GM21825 (cell line): ENCODE results near the gene OSBPL3.

Source experiments
- ATAC-seq: cut with Tn5 transposase; IDR thresholded peaks from one replicate; pipeline ENCODE4 v1.9.1; 2021; ENCODE audit warnings: mild to moderate bottlenecking, moderate library complexity; ENCODE audit not compliant: unreplicated experiment

The OSBPL3 gene

DNA sequence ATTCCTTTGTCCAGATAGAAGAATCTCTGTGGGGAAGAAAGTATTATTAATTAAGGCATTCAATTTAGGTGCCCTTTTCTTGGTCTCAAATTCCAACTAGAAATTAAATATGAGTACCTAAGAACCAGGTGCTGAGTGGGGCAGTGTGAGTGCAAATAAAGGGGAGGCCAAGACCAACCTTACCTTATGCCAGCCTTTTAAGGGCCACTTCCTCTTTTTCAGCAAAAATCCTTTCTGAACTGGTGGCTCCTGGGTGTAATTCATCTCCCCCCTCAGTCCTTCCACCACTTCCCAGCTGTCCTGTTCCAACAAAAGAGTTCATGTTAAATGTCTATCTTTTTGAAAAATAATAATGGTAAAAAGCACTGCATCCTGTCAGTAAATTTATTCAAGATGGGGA, 108.2 kb downstream of the OSBPL3 start:
- ATAC-seq, result peak; percentile 48

DNA sequence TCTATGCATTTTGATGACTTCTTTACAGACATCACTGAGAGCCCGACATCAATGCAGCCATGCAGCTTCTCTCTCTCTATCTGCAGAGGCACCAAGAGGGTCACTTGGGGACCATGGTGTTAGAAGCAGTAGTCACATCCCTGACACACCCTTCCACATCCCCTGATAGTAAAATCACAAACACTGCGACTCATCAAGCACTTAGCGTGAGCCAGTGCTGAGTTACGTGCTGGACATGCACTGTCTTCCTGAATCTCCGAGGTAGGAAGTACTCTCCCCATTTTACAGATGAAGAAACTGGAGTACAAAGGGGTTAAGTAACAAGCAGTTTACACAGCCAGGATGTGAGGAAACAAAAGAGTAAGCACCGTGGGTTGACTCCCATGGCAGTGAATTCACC, 109.2 kb downstream of the OSBPL3 start:
- no peak for ATAC-seq

DNA sequence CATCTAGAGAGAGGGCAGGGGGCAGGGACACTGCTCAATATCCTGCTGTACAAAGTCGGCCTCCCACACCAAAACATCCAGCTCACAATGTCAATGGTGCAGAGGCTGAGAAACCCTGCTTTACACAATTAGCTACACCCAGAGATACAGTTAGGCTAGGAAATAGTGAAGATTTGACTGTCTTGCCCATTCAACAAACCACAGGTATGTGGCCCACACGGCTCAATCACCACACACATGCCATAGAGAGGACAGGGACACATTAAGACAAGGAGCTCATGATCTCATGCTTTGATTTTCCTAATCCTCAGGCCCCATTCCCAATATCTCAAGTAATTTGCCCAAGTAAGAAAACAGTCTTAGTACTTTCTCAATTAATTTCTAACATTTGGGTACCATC, 110.4 kb downstream of the OSBPL3 start:
- no peak for ATAC-seq

DNA sequence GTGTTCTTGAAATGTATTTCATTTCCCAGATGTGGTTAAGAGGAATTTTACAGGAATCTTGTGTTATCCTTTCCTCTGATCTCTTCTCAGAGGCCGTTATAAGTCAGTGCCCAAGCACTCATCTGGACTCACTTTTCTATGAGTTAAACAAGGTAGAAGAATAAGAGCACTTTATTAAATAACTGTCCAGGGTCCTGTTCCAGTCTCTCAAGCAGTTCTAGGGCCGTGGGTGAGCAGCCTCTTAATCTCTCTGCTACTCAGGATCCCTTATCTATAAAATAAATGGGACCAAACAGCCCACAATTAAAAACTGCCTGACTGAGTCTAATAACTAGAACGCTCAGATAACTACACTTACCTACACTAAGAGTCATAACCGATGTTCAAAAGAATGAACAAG, 111.2 kb downstream of the OSBPL3 start:
- ATAC-seq, result no peak

DNA sequence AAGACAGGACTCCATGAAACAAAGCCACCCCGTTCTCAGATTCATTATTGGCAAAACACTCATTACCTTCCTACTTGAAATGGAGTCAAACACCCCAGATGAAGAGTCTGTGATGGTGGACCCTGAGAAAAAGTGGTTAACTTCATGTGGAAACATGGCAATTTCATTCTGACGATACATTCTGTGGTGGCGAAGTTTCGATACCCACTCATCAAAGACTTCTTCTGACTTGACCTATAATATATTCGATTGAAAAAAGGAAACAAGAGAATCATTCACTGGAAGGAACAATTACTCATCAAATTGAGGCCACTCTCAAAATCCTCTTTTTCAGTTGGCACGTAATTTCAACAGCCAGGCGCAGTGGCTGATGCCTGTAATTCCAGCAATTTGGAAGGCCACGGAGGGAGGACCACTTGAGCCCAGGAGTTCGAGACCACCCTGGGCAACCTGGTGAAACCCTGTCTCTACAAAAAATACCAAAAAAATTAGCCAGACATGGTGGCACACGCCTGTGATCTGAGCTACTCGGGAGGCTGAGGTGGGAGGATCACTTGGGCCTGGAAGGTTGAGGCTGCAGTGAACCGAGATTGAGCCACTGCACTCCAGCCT, 113.9 kb downstream of the OSBPL3 start:
- ATAC-seq, result no peak

DNA sequence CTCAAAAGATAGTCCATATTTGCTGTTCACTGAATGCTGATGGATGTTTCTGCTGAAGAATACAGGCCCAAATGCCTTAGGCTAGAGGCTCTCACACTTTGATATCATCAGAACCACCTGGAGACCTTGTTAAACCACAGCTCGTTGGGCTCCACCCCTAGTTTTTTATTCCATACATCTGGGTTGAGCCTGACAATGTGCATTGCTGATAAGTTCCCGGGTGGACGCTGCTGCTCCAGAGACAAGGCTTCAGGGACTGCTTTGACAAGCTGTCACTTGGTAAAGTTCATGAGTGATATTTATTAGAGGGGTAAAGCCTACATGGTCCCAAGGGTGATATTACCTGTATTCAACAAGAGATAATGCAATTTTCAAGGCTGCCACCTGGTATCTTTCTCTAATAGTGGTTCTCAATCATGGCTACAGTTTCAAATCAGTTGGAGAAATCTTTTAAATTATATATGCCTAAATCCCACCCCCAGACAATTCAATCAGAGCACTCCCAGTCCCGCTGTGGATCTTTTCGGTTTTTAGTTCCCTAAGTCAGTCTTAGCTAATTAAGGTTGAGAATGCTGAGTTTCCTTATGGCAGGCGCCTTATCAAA, 115.7 kb downstream of the OSBPL3 start:
- no peak for ATAC-seq

DNA sequence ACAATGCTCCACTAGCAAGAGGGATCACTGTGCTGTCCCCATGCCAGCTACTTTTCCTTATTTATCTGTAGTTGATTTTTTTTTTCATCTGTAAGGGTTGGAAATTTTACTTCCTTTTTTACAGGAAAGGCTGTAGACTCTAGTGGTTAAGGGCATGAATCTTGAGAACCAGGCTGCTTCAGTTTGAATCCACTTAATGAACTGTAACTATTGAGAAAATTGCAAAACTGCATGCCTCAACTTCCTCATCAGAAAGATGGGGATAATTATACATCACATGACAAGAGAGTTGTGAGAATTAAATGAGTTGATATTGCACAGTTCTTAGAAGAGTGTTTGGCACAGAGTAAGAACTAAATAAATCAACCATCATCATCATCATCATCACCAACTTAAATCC, 116.4 kb downstream of the OSBPL3 start:
- ATAC-seq, result no peak

DNA sequence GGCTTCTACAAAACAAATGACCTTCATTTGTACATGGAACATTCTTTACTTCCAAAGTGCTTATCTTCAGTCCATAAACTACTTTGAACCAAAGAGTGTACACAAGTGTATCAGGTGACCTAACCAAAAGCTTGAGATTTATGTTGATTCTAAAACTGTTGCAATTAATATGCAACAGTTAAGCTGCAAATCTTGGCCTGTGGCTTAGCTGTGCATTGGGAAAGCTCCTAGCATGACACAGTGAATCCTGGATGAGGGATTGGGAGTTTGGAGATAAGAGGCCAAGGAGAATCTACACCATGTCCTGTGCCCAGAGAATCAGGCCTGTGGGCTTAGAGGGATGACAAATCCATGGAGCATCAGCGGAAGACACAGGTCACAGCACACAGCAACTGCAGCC, 117.5 kb downstream of the OSBPL3 start:
- no peak for ATAC-seq

DNA sequence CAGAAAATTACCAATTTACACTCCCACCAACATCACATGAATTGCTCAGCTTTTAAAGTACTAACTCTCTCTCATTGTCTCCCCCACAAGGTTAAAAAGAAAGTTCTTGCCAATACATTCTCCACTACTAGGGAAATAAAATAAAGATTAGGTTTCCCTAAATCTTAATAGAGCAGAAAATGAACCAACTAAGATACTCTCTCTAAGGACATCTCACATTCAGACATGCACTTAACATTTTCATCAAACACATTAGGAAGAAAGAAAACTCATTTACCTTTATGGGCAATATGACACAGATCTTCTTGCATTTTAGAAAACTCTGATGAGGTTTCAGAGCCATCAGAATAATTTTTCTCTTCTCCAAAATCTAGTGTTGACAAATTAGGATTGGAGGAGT, 118.6 kb downstream of the OSBPL3 start:
- no peak for ATAC-seq

DNA sequence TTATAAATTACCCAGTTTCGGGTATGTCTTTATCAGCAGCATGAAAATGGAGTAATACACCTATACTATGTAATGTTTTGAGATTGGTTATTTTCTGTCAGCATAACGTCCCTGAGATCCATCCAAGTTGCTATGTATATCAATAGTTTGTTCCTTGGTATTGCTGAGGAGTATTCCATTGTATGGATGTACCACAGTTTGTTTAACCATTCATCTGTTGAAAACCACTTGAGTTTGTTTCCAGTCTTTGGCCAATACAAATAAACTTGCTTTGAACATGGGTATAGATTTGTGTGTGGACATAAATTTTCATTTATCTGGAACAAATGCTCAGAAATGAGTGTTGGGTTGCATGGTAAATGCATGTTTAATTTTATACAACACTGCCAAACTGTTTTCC, 119.4 kb downstream of the OSBPL3 start:
- ATAC-seq, result no peak

DNA sequence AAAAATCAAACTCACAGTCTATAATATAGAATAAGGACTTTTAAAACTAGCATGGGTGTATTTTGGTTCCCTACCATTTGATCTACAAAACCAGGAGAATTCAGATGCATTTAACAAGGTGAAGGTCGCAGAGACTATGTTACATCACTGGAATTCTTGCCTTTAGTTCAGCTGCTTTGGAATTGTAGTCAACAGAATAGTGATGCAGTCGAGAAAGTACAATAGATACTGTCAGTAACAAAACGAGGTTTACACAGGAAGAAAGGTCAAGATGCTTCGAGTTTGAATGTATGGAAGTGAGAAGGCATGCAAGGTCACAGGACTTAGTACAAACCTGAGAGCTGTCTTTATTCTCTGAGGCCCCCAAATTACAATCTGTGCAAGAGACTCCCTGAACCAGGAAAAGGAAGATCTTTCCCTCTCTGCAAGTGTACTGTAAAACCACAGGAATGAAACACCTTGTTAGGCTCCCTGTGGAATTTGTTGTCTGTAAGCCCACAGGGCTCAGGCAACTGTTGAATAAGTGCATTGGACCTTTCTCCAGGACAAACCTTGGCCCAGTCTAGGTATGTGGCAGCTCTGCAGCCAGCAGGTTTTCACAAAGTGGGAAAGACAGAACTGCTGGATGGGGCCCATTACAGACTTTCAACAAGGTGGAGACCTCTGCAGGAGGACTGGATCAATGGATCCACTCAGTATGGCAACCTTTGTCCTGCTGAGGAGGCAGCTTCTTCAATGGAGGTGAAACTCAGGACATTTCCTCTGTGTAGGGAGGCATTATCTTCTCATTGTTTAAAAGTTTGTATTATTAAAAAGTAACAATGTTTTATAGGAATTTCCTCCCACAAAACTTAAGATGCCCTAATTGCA, 121.6 kb downstream of the OSBPL3 start:
- ATAC-seq, result no peak

DNA sequence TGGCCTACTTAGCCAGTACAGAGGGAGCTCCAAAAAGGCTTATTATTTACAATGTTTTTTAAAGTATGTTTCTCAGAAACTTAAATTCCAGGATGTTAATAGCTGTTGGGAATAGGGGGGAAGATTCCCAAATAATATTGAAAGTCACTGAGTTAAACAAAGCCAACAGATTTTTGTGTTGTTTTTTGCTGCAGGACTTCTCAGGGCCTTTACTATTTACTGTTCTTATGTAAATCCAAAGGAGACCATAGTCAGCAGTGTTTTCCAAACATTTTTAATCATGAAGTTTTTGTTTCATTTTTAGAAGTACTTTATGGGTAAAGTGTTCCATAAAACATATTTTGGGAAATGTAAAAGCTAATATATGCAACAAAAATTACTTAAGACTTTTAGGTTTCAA, 122.4 kb downstream of the OSBPL3 start:
- no peak for ATAC-seq

DNA sequence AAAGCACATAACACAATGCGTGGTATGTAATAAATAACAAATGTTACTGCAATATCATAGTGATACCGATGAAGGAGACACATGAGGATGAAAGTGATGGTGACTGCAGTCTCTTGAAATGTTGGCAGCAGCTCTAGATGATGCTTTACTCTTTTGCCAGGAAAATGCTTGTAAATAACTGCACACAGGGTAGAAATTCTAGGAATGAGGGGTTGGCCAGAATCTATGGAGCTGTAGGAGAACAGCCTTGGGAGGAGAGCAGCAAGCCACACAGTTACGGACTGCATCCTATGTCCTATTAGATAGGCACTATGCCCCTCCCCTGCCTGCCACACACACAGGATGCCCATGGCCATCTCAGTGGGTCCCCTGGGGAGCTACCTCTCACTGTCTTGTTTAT, 125.1 kb downstream of the OSBPL3 start:
- ATAC-seq, result no peak

DNA sequence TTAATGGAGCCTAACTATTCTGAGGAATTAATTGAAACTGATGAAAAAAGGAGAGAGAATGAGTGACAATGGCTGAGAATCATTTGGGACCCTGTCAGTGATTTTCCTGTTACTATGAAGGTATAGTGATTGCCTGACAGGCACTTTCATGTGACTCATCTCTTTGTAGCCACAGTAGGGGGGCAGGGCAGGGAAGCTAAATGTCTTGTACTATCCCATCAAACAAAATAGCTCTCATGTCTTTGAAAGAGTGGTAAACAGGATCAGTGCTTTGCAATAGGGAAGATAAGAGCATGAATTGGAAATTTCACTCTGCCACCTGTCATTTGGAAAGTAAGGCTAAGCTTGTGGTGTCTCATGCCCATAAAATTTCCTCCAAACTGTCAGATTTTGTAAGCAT, 128.2 kb downstream of the OSBPL3 start:
- no peak for ATAC-seq

DNA sequence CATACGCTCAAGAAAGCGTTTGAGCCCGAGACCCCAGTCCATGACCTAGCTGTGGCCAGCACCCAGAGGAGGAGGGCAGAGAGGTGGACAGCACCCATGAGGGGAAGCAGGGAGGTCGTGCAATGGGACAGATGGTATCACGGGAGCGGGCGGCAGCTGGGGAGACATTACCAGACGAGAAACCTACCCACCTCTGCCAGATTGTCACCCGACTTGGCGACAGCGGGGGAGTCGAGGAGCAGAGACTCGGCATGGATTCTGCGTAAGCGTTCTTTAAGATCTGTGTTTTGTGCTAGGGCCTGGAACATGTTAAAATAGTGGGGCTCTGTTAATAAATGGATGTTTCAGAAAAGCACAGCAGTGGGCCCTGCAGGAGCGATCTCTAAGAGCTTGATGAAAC, 131.1 kb downstream of the OSBPL3 start:
- no peak for ATAC-seq

DNA sequence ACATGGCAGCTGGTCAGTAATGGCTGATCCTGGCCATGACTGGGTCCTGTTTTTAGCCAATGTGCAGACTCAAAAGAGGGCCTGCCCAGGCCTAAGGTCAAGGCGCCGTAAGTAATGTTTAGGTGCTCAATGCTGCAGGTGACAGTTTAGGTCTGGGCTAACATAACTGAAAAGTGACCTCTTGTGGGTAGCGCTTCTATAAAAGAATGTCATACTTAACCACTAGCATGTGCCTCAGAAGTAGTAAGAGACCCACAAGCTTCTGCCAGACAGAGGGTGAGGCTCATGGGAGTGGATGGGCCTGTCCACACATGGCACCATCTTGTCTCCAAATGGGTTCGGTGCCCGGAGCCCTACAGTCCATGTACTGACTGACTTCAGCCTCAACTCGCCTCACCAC, 132.2 kb downstream of the OSBPL3 start:
- ATAC-seq, result no peak

DNA sequence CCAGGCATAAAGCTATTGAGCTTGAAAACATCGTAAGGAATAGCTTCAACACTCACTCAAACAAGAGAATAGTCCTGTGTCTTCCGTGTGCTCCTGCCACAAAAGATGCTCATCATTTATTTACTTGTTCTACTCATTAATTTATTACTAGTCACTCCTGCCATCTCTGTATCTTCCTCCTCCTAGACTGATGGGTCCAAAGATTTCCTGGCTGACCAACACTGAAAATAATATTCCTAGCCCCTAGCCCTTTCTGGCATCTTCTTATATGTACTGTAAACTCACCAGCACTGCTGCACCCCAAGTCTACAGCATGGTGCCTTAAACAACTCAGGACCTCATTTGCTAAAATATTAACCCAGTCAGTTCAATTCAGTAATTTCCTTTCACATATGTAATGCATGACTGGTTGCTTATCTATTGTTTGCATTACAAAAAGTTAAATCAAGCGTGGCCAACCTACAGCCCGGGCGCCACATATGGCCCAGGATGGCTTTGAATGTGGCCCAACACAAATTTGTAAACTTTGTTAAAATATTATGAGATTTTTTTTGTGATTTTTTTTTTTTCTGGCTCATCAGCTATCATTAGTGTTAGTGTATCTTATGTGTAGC, 136.1 kb downstream of the OSBPL3 start:
- ATAC-seq, result no peak

DNA sequence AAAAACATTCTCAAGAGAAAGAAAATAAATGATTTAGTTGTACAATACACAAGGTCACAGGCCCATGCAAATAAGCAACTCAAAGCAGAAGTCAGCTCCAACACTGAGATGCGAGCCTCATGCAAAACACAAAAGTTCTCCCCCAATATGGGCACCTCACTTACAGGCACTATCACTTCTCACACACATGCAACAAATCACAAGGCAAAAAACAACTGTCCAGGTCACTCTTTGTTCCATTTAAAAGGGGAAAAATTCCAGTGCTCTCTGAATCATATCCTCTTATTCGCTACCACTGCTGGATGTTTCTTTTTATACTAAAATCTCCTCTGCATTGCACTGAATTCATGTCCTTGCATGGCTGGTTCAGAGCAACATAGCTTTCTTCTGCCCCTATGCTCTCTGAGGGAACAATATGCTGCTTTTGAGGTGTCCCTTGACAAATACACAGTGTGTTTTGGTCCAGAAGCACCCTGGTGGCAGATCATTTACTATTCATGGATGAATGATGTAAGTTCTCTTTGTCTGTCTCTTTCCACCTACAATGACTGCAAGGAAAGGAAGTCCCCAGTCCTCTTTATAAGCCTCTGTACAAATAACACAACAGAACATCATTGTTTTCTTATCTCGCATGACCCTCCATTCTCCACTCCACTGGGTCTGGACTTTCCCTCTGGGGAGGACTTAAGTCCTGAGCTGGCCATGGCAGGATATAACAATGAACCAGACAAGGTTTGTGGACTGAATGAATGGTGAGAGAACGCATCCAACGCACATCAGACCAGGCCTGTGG, 137.3 kb downstream of the OSBPL3 start:
- ATAC-seq, result peak; percentile 50

DNA sequence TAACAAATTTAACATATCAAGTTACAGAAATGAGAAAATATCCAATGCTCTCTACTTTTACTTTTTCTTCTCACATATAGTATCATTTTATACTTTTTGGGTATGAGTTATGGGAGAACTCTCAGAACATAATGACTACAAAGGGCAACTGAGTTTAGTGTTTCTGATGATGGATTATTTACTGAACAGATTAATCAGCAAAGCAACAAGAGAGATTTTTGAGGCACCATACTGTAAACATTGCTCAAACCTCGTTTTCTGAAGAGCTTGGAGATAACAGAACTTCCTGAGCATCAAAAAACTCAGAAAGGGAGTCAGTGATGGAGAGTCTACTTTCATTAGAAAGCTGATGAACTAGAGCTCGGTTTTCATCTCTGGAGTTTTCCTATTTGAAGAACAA, 137.9 kb downstream of the OSBPL3 start:
- ATAC-seq, result no peak

DNA sequence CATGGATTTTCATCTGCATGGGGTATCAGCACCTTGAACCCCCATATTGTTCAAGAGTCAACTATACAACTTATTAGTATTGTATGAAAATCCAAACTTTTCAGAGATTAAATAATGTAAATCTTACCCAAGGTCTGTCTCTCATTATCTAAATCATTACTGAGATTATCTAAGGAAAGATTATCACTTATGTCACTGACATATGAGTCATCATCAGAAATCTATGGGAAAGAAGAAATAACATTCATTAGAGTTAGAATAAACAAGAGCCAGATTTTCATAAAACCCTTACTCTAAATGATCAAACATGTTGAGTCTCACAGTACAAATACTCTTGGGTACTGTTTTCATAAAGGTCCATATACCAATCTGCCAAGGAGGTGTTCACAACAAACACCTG, 139.4 kb downstream of the OSBPL3 start:
- ATAC-seq, result no peak

DNA sequence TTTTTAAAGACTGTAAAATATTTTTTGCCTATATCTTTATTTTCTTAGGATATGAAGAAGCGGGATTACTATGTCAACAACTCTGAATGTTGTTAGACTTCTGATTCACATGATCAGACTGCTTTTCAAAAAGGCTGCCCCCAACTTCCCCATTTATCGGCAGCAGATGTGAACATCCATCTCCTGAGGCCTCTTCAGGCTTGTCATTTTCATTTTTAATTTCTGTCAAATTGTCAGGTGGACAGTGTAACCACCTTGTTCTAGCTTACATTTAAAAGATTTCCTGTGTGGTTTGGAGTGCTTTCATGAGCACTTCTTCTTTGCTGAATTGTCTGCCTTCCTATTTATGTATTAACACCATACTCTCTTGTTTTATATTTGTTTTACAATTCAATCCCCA, 143.9 kb downstream of the OSBPL3 start:
- ATAC-seq, result peak; percentile 69
